GM19025 (cell line): ENCODE results near the gene PLPP3.

ENCODE experiments used
- ATAC-seq: cut with Tn5 transposase; IDR thresholded peaks from one replicate; pipeline ENCODE4 v1.9.1; 2021; ENCODE audit warnings: mild to moderate bottlenecking, low read depth, moderate library complexity; ENCODE audit not compliant: unreplicated experiment

Gene PLPP3

DNA sequence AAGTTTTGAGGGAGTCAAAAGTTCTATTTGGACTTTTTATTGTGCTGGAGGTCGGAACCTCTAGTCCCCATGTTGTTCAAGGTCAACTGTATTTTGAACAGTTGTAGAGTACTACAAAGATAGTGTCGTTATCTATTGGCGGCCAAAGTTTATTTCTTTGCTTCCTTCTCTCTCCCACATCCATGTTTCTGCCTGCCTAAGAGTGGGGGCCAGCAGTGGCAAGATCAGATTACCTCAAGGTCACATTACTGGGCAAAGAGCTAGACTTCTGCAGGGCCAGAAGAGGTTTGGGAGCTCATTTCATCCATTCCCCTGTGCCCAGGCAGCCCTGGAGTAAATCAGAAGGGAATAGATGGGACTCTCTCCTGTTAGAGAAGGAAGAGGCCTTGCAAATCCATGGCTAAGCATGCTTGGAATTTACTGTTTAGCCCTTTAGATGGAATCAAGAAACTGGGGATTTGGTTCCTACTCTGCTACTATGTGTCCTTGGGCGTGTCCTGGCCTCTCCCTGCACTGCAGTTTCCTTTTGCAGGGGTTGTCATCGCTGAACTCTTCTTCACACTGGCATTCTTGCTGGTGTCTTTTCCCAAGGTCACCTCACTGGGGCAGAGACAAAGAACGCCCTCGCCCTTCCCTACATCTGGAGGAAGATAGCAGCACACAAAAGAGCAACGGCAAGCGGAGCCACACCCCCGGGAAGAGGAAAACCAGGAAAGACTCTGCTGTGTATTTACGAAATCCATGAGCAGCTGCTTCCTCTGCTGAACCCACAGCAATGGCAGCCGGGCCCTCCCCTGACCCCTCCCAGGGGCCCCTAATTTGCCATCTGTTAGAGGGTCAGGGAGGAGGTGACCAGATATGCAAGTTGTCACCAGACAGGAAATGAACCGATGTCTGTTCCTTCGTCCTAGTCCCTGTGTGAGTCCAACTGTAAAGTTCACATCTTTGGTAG, 73.3 kb downstream of the PLPP3 start:
- no peak for ATAC-seq

DNA sequence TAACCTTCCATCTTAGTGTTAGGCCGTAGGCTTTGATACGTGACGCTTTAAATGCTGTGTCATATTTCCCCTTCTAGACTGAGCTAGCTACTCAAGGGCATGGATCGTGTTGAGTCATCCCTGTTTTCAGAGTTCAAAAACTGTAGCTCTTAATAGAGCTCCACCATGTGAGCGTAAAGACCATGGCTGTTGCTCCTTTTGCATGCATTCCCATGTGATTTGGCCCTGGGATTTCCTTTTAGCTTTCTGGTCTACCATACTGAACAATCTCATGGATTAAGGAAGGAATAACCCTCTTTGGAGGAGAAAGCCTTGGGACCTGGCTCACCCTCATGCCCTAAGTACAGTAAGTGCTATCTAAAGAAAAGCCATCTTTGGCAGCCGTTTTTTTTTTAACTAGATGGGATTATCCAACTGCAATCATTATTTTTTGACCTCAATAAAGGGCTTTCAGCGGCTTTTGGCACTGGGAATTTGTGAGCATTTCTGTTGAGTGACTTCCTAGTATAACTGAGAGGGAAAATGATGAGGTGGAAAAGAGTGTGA, 76.6 kb downstream of the PLPP3 start:
- ATAC-seq, result no peak

DNA sequence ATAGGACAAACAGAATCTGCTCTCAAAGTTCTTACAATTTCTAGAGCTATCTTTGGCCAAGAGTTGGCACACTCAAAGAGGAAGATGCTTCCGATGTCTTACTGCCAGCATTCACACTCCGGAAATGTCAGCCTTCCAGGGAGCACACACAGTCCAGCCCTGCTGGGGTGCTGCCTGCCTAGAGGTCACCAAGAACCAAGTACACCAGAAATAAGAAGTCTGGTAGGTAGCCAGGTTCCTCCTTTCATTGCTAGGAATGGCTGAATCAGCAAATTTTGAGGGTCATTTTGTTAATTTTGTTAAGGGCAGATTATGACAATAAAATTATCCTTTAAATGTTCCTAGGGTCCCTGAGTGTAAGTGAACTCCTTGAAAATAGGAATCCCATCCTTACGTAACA, 77.5 kb downstream of the PLPP3 start:
- no peak for ATAC-seq

DNA sequence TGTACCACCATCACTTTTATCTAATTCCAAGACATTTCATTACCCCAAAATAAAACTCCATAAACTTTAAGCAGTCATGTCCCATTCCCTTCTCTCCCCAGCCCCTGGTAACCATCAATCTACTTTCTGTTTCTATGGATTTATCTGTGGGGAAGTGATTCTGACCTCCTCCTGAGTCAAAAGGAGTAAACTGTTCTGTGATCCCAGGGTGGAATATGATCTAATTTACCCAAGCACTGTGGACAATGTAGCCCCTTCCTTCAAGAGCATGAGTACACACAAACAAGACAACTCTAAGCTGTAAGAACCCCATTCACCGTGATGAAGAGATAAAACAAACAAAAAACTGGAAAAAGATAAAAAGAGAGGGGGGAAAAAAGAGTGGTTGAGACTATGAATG, 77.9 kb downstream of the PLPP3 start:
- no peak for ATAC-seq

DNA sequence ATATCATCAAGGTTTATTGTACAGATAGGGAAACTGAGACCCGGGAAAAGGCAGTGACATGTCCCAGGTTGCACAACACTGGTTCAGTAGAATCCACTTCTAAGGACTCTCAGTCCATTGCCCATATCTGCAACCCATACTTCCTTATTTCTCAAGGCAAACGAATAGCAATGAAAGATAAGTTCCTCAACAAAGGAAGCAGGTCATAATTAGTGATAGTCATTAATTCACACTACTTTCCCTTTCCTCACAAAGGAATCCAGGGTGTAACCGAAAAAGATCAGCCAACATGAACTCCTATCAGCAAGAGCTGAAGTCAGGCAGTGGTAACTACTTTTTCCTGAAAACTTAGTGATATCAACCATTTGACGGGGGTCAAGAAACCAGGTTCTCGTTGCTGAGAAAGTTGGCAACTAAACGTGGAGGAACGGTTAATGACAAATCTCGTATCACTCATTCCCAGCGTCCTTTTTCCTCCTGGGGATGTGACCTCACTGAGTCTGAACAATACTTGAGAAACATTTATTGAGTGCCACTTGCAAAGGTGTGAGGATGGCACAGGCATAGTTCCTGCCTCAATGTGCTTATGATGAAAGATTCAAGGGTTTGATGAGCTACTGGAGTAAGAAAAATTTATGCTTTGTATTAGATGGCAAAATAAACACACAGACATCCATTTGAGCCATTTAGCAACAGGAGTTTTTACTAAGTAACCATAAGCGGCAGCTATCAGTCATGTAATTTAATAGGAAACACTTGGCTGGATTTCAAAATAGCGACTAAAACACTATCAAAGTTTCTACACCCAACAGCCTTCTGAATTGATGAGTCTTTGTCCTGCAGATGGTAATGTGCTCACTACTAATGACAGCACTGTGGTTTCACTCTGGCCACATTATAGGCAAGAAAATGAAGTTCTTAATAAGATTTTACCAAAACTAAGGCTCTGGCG, 82.3 kb downstream of the PLPP3 start:
- ATAC-seq, result no peak

DNA sequence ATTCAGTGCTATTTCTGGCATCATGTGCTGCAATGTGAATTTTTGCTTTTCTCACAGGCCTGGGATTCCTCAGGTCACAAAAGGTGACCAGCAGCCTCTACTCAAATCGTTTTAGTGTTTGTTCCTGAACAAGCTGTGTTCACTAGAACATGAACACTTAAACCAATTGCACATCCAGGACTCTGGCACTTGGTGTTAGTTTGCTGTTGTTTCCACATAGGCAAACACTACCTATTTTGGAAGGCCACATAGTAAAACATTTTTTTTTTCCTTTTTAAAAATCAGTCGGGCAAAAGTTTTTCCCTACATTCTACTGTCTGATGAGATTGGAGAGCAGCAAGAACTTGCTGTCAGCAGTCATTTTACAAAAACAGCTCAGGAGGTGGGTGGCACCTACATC, 83.2 kb downstream of the PLPP3 start:
- no peak for ATAC-seq

DNA sequence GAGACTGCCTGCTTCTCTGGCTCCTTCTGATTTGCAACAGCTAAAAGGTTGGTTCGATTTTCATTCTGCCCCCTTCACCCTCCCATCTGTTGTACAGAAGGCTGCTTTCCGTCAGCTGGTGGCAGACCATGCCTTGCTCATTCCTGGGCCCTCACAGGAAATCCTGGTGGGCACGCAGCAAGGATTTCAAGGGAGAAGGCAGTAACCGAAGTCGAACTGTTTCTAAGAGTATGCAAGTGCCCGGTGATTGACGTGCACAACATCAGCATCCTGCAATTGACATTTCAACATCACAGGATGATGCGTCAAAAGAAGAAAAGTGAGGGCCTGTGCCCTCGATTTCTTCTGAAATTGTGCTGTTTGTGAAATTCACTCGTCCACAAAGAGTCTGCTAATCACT, 83.8 kb downstream of the PLPP3 start:
- no peak for ATAC-seq

DNA sequence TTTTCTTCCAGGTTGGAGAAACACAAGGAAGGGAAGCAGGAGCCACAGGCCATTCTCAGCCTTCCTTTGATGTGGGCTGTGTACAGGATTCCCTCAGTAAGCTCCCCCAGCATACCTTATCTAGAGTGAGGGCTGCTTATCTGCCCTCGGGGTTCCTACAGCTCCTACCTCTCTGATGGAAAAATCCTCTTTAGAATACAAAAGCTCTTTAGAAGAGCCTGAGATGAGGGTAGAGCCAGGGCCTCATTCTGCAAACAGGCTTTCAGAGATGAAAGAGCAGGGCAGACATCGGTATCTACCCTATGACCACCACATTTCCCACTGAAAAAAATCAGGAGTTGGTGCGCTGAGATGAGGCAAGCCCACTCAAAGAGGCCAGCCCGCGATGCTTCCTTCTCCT, 85.1 kb downstream of the PLPP3 start:
- ATAC-seq, result no peak

DNA sequence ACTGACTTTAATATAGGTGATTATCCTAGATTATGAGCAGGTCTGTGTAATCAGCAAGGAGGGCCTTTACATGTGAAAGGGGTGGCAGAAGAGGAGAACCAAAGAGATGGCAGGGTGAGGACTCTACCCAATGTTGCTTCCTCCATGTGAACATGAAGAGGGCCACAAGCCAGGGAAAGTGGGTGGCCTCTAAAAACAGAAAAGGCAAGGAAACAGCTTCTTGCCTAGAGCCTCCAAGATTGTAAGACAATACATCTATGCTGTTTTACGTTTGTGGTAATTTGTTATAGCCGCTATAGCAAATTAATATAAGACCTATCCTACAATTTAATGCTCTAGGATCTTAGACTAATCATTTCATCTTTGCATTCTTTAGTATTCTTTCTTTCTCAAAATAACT, 85.5 kb downstream of the PLPP3 start:
- ATAC-seq, result no peak

DNA sequence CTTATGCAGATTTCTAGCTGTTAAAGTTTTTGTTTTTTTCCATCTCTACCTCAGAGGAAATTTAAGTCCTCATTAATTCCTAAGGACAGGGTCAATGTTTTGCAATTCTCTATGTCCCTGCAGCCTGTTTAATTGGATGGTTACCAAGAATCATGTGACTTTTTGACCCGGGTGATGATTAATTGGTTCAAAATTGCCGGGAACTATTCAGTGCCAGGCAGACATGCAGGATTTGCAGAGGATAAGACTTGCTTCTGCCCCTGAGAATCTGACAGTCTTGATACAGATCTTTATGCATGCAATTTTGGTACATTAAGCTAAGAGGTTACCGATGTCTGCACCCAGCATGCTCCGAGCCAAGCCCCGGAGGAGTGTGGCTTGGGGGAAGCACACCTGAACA, 87.9 kb downstream of the PLPP3 start:
- no peak for ATAC-seq

DNA sequence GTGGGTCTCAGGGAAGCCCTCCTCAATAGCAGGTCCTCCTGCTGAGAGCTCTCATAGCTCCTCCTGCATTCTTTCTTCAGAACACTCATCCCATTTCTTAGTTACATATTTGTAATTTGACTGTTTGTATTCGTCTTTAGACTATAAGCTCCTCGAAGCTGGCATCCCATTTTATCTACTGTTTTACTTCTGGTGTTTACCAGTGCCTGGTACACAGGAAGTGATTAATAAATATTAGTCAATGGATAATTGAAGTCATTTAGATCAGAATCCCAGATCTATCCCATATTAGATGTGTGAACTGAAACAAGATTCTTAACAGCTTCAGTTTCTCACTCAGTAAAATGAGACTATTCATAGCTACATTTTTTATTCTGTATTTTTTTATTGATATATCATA, 88.7 kb downstream of the PLPP3 start:
- no peak for ATAC-seq

DNA sequence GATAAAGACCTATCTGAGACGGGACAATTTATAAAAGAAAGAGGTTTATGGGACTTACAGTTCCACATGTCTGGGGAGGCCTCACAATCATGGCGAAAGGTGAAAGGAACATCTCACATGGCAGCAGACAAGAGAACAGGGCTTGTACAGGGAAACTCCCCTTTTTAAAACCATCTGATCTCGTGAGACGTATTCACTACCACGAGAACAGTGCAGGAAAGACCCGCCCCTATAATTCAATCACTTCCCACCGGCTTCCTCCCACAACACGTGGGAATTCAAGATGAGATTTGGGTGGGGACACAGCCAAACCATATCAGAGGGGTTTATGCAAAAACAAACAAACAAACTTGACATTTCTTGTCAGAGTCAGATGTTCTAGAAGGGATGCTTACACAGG, 89.7 kb downstream of the PLPP3 start:
- ATAC-seq, result no peak

DNA sequence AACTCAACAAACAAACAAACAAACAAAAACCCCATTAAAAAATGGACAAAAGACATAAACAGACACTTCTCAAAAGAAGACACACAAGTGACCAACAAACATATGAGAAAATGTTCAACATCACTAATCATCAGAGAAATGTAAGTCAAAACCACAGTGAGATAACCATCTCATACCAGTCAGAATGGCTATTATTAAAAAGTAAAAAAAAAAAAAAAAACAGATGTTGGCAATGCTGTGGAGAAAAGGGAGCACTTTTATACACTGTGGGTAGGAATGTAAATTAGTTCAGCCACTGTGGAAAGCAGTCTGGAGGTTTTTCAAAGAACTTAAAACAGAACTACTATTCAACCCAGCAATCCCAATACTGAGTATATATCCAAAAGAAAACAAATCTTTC, 94.7 kb downstream of the PLPP3 start:
- ATAC-seq, result no peak

DNA sequence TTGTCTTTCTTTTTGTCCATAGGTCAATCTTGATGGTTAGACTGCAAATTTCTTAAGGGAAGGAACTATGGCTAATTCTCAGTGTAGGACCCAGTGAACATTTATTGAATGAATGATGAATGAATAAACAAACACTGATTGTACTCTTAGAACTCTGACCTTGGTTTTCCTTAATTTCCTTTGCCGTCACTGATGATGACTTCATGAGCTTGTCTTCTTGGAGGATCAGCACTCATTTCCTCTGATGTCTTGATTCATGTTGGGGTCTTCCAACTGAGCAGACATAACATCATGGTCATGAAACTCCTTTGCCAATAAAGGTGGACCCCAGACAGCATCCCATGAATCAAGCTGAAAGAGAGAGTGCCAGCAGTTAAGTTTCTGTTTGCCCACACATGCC, 96.3 kb downstream of the PLPP3 start:
- no peak for ATAC-seq

DNA sequence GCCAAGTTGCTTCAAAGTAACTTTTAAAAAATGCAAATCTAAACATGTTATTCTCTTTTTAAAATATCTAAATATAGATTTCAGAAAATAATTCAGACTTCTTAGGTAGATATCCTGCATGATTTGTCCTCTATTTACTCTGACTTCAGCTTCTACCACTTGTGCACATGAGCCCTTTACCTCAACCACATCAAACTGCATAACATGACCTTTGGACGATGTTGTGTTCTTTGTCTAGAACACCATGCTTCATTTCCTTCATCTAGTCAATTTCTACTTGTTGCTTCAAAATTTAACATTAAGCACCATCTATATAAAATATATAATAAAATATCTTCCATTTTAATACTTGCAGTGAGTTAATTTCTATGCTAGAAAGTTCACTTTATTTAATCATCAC, 96.9 kb downstream of the PLPP3 start:
- ATAC-seq, result no peak

DNA sequence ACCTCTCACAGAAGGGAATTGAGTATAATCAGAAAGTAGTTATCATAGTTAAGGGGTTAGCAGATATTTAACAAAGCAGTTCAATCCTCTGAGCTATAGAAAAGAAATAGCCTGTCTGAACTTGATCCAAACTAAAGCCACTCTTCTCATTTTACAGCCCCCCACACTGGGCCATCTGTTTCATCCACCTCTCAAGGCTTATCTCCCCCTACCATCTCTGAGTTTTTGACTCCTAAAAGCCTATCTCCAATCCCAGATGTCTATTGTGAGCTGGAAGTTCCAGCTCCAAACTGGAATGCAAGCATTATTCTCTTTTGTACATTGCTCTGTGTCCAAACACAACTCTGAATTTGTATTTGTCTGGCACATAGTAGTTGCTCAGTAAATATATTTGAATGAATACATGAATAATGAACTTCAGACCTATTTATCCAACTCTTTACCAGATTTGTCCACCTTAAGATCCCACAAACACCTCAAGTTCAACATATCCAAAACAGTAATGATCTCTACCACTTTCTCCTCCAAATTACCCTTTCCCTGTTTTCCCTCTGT, 98.1 kb downstream of the PLPP3 start:
- no peak for ATAC-seq

DNA sequence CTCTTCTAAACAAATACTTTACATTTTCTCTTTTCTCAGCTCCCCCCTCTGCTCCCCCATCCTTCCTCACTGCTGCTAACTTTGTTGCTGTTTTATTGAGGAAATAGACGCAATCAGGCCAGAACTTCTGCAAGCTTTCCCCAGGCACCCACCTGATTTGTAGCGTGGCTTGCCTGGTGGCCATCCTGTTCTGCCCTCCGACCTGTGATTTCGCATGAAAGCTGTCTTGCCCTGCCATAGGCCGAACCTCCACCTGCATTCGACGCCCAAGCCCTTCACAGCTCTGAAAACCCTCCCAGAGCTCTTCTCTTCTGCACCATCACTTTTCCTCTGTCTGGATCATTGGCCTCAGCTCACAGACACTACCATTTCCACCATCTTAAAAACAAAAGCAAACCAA, 100.6 kb downstream of the PLPP3 start:
- no peak for ATAC-seq

DNA sequence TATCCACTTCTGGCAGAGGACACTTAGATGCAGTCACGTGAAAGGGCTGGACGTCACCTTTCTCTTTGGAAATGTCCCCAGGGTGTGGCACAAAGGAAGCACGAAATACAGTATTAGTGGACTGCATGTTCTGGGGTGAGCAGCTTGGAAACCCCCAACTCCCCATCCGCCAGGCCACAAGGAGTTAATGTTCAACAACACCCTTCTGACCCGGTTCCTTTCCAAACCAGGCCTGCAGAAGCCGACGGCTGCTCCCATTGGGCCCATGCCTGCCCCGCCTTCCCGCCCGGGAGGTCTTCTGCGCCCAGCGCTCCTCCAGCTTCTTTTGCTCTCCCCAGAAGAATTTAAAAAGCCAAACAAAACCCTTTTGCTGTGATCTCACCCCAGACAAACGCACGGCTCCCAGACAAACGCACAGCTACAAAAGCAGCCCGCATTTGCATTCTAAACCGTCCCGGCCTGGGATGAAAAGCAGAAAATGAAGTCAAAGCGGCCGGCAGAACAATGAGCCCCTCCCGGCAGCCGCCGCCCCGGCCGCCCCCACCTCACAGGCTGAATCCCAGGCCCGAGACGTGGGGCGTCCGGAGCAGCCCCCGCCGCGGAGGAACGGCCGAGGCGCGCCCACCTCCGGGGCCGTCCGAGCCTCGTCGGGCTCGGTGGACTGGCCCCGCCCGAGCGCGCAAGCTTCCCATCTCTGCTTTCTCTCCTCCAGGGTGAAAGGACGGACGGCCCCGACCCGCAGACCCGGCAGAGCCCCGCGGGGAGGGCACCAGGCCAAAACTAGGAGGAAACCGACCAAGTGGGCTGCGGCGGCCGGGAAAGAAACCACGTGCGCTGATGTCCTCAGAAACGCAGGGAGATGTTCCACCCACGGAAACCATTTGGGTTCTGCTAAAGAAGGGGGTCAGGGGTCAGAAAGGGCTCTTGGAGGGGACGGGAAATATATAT, 101.9 kb downstream of the PLPP3 start:
- no peak for ATAC-seq

DNA sequence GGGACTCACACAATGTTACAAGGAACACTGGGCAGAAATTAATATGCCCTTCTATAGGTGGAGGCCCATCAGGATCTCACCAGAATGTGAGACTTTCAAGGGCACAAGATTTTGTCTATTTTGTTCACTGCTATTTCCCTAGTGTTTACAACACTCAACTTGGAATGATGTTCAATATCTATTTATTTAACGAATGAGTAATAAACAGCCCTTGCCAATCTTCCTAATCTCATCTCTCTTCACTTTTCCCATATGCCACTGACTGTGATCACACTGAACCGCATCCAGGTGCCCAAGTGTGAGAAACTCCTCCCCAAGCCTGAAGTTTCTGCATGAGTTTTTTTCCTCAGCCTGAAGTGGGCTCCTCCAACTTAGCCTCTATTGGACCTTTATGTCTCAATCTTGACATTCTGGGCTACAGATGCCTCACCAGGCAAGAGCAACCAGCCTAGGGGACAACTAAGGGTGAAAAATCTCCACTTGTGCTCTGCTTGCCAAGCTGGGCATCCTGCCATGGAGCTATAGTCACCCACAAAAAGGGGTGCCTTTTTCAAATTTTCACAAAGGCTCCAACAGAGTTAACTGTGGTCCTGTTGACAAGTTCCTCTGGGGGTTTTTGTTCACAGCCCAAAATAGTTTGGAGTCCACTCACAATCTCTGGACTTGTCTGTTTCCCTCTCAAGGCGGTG, 105.6 kb downstream of the PLPP3 start:
- ATAC-seq, result no peak
